8988T (cell line): ENCODE data around the gene NUP214.
"Not testable (repeated sequence)": the region's sequence is repeated elsewhere in the genome, so short reads cannot be mapped to it uniquely, and the experiment has no call there.

Experiments
- DNase-seq: peaks from one replicate; pipeline ENCODE4 v3.0.0; 2011

The NUP214 gene

DNA sequence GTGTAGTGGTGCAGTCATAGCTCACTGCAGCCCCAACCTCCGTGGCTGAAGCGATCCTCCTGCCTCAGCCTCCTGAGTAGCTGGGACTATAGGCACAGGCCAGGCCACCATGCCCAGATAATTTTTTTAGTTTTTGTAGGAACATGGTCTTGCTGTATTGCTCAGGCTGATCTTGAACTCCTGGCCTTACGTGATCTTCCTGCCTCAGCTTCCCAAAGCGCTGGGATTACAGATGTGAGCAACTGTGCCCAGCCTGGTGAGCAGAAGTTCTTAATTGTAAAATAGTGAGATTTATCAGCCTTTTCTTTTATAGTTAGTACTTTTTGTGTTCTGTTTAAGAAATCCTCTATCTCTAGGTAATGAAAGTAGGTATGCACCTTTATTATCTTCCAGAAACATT lies 42.5 kb downstream of the NUP214 start:
- no peak for DNase-seq

DNA sequence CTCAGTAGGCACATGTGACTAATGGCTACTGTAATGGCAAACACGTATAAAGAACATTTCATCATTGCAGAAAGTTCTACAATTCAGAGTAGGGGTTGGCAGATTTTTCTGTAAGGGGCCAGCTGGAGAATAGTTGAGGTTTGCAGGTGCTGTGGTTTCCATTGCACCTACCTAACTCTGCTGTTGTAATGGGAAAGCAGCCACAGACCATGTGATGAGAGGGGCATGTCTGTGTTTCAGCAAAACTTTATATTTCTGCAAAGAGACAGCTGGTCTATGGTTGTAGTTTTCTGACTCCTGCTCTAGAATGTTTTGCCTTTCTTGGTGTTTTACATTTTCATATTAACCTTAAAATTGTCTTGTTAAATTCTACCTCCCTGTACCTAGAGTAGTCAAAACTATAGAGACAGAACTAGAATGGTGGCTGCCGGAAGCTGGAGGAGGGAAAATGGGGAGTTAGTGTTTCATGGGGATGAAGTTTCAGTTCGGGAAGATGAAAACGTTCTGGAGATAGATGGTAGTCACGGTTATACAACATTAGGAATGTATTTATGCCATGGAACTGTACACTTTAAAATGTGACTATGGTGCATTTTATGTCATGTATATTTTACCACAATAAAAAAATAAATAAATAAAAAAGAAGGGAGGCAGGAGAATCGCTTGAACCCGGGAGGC lies 44.3 kb downstream of the NUP214 start:
- no peak for DNase-seq

DNA sequence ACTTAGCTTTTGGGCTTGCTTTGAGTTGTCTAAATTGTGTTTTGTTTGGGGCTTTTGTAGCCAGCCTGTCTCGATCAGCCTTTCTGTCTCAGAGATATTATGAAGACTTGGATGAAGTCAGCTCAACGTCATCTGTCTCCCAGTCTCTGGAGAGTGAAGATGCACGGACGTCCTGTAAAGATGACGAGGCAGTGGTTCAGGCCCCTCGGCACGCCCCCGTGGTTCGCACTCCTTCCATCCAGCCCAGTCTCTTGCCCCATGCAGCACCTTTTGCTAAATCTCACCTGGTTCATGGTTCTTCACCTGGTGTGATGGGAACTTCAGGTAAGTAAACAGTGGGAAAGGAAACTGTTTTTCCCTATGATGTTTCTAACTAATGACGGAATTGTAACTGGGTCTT lies 48.6 kb downstream of the NUP214 start:
- no peak for DNase-seq

DNA sequence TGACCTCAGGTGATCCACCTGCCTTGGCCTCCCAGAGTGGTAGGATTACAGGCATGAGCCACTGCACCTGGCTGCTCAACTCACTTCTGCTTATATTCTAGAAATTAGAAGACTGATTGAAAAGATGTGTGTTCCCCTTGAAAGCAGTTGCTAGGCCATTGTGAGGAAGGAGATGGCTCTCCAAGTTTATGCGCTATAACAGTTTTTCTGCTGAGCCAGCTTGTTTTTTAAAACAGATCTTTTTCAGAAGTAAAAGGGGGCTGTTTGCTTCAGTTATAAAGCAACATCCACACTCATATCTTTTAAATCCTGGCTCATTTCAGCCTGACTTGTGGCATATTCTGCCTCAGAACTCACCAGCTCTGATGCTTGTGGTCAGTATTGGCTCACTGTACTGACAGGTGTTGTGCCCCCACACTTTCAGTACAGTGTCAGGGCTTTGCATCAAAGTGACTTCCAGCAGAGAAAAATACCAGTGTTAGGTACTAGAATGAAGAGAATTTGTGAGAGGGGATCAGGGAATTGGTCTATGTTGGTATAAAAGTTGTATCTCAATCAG lies 49.4 kb downstream of the NUP214 start:
- DNase-seq, result no peak

DNA sequence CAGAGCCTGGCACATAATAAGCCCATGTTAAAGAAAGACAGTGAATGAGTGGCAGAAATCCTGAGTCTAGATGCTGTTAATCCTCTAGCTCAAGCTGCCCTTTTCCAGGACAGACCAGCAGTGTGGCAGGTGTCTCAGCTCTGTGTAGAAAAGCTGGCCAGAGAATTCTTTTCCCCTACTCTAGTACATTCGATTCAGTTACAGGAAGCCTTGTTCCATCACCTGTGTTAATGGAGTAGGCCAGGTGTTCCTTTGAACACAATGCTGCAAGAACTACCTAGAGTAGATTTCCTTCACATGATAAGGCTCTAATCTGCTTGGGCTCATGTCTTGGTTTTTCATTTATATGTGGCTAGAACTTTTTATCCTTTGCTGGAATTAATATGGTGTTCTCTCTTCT lies 52.5 kb downstream of the NUP214 start:
- no peak for DNase-seq

DNA sequence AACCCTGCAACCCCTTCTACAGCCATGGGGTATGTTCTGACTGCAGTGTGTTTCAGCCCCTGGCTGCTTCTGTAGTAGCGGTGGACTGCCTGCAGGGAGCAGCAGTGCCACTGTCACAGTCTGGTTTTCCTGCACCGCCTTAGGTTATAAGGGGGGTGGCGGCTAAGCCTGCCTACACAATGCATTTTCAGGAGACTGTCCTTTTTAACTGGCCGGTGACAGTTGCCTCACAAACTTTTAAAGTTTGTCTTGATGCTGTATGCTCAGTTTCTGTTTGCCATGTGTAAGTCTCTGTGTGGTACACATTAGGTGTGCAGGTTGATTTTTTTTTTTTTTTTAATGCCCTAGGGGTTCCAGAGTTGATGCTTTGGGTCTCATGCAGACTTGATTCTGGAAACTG lies 53.0 kb downstream of the NUP214 start:
- DNase-seq, result peak; percentile 40

DNA sequence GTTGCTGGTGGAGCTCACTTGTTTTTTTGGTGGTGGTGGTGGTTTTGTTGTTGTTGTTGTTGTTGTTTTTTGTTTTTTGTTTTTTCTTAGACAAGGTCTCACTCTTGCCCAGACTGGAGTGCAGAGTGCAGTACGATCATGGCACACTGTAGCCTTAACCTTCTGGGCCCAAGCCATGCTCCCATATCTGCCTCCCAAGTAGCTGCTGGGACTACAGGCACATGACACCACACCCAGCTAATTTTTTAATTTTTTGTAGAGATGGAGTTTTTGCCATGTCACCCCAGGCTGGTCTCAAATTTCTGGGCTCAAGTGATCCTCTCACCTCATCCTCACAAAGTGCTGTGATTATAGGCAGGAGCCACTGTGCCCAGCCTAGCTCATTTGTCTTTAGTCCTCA lies 53.5 kb downstream of the NUP214 start:
- no peak for DNase-seq

DNA sequence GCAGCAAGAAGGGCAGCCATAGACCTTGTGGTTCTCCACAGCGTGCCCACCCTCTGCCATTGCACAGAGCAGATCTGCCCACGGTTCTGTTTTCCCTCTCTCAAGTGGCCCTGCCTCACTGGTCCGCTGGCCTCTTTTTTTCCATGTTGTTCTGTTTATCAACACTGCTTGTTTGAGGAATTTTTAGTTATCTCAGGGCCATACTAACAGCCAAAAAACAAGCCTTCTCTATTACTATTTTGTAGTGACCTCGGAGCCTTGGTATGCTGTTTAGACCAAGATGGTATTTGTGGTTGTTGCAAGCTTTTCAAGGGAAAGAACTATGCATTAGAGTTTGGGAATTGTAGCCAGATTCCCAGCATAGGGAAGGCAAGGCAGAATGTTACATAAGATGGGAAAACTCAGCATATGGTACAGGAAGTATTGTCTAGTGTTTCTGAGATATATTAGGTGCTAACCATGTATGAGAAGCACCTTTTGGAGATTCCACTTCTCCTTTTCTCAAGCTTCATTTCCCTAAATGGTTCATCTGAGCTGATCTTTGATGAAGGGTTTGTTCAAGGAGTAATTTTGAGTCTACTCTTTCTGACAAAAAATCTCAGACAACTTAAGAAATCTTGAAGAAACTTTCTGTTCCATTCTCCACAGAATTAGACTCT lies 54.3 kb downstream of the NUP214 start:
- no peak for DNase-seq

DNA sequence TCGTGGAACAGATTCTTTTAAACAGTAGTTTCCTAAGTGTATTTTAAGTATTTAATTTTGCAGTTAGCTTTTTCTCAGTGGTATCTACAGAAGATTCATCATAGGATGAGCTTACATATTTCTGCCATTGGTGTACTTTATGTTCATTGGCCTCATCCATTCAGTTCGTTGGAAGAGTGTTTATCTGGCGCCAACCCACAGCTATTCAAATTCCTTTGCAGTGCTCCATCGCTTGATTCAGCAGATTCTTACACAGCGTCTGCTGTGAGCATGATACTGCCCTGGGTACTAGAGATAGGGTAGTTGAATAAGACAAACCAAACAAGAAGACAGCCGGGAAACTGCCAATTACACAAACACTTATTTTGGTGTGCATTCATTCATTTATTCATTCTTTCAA lies 55.1 kb downstream of the NUP214 start:
- DNase-seq, result no peak

DNA sequence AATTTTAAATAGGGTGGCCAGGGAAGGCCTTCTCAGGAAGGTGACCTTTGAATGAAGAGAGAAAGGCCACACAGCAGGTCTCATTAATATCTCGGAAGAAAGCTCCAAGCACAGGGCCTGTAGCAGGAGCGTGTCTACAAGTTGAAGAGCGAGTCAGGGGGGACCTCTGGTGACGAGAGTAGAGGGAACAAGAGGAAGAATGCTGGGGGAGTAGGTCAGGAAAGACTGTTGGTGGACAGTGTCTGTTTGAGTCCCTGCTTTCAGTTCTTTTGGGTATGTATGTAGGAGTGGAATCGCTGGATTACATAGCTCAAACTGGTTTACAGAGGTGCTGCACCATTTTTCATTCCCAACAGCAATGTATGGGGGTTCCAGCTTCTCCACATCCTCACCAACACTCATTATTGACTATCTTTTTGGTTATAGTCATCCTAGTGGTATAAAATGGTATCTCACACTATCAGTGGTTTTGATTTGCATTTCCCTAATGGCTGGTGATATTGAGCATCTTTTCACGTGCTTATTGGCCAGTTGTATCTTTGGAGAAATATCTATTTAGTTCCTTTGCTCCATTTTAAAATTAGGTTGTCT lies 55.8 kb downstream of the NUP214 start:
- no peak for DNase-seq

DNA sequence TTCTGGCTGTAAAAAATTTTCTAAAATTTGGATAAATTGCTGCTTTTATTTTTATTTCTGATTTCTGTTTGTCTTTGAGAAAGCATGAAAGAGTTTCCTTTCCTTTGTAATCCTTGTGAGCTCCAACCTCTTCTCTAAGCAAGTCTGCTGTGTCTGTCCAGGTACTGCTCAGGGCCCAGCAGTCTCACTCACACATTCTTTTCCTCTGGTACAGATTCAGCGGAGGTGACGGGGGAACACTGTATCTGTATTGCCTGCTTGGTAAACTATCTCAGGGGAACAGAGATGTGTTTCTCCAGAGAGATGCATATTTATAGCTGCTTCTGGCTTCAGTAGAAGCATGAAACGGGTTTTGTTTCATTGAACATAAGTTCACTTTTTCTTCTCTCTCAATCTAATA lies 60.5 kb downstream of the NUP214 start:
- DNase-seq, result no peak

DNA sequence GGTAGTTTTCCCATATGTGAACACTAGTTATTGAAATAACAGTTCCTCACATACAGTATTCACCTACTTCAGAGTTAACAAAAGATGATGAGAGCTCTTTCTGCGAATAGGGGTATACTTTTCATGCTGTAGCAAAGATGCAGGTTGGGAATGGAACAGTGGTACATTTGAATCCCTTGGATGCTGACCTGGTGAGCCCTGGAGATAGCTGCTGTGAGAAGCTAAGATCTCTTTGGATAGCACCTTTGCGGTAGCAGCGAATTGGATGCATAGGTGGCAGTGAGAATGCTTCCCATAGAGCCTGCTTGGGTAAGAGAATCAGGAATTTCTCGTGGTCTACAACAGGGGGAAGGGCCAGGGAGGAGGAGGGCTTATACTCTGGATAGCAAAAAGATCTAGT lies 61.2 kb downstream of the NUP214 start:
- DNase-seq, result no peak

DNA sequence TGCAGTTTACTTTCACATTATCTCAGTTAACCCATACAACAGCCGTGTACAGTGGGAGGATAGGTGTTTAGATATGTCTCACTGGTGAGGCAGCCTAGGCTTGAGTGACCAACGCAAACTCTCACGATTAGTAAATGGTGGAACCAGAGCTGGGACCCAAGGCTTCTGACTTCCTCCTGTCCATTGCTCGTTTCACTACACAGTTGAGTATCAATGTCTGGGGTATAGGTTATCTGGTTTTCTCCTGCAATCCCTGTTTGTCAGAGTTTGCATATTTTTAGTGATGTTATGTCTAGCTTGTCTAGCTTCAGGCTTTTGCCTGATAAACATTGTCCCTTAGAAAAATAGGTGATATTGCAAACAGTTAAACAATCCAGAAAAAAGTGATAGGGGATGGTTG lies 62.6 kb downstream of the NUP214 start:
- DNase-seq, result no peak

DNA sequence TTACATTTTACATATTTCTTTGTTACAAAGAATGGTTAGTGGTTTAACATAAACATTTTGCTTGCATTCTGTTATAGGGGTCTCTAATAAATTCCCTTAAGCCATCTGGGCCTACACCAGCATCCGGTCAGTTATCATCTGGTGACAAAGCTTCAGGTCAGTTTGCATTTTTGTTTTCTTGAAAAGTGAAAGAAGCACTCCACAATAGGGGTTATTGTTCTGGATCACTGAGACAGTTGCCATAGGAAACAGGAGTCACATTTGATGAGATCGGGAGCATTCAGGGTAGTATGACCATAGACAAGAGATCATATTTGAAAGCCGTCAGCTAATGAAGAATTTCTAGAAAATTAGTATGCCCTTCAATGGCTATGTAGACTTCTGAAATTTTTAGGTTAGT lies 63.6 kb downstream of the NUP214 start:
- DNase-seq, result no peak

DNA sequence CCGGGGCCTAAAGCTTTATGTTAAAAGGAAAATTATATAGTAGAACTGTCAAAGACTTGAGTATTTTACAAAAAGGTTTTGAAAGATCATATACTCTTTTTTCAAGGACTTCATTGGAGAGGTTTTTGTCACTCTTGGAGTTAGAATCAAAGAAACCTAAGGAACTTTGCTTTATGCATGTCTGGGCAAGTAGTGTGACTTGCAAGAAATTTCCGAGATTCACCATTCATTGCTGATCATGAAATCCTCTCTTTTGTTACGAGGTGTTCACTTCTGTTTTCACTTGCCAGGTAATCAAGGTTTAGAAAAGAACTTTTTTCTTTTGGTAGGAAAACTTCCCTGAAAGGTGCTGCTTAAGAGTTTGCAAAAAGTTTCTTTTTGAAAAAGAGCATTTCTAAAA lies 64.8 kb downstream of the NUP214 start:
- DNase-seq, result no peak

DNA sequence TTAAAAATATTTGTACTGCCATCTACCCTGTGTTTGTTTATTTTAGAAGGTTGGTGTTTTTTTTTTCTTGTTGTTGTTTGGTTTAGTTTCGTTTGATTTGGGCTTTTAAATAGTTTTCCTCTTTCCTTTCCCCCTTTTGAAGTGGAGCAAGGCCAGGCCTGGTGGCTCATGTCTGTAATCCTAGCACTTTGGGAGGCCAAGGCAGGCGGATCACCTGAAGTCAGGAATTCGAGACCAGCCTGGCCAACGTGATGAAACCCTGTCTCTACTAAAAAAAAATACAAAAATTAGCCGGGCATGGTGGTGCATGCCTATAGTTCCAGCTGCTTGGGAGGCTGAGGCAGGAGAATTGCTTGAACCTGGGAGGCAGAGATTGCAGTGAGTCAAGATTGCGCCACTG lies 65.6 kb downstream of the NUP214 start:
- not testable (repeated sequence) for DNase-seq

DNA sequence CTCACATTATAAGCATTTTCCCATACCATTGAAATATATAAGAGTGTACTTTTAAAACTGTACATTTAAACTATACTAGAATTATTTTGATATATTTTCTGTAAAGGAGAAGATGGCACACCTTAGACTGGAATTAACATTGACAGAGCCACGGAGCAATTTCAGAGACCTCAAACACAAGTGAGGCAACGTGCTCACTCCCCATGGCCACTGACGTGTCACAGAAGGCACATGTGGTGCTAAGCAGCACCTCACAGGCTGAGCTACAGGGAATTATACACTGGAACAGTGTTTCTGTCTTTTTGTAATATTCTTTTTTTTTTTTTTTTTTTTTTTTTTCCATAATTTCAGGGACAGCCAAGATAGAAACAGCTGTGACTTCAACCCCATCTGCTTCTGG lies 66.5 kb downstream of the NUP214 start:
- DNase-seq, result no peak

DNA sequence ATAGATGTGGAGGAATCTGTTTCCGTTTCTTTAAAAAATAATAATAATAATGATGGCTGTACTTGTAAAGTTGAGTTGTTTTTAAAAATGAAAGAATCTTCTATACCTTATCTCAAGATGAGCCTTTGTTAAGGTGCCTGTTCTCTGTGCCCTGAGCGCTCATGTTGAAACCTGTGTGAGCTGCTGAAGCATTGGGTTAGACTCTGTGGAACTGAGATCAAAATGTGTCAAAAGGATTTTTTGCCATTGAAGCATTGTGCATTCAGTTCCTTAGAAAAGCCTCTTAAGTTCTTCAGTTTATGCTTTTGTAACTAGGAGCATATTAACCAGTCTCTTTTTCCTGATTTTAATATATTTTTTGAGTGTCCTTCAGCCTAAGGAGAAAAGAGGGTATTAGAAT lies 67.7 kb downstream of the NUP214 start:
- DNase-seq, result no peak

DNA sequence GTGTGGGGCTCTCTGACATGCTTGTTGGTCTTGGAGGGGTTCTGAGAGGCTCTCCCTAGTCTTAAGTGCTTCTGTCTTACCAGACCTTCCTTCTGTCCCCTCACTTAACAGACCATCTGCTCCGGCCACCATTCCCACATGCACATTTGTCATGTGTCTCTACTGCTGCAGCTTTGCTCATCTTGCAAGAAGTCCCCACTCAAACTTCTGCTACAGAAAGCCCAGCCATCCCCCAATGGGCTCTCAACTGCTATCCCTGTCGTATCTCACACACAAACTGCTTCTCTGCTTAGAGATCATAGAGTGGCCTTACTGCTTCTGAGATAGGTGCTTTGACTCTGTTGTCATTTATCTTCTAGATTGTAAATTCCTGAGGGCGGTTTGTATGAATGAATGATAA lies 69.4 kb downstream of the NUP214 start:
- DNase-seq, result no peak

DNA sequence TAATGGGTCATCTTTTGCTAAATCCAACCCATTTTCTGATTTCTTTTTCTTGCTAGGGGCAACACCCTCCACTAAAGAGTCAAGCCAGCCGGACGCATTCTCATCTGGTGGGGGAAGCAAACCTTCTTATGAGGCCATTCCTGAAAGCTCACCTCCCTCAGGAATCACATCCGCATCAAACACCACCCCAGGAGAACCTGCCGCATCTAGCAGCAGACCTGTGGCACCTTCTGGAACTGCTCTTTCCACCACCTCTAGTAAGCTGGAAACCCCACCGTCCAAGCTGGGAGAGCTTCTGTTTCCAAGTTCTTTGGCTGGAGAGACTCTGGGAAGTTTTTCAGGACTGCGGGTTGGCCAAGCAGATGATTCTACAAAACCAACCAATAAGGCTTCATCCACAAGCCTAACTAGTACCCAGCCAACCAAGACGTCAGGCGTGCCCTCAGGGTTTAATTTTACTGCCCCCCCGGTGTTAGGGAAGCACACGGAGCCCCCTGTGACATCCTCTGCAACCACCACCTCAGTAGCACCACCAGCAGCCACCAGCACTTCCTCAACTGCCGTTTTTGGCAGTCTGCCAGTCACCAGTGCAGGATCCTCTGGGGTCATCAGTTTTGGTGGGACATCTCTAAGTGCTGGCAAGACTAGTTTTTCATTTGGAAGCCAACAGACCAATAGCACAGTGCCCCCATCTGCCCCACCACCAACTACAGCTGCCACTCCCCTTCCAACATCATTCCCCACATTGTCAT lies 72.0 kb downstream of the NUP214 start:
- no peak for DNase-seq

DNA sequence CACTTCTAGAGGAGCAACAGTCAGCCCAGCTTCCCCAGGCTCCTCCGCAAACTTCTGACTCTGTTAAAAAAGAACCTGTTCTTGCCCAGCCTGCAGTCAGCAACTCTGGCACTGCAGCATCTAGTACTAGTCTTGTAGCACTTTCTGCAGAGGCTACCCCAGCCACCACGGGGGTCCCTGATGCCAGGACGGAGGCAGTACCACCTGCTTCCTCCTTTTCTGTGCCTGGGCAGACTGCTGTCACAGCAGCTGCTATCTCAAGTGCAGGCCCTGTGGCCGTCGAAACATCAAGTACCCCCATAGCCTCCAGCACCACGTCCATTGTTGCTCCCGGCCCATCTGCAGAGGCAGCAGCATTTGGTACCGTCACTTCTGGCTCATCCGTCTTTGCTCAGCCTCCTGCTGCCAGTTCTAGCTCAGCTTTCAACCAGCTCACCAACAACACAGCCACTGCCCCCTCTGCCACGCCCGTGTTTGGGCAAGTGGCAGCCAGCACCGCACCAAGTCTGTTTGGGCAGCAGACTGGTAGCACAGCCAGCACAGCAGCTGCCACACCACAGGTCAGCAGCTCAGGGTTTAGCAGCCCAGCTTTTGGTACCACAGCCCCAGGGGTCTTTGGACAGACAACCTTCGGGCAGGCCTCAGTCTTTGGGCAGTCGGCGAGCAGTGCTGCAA lies 72.8 kb downstream of the NUP214 start:
- no peak for DNase-seq

DNA sequence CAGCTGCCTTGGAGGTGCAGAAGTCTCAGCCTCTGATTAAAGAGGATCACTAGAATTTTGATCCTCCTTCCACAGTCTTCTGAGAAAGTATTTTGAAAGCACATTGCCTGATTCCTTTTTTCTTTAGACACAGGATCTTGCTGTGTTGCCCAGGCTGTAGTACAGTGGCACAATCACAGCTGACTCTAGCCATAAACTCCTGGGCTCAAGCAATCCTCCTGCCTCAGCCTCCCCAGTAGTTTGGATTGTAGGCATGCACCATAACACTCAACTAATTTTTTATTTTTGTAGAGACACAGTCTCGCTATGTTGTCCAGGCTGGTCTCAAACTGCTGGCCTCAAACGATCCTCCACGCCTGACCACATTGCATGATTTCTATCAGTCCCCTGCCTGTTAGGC lies 76.5 kb downstream of the NUP214 start:
- no peak for DNase-seq
